Activated CD8-positive, alpha-beta T cell treated with anti-CD3 and anti-CD28 coated beads for 36 hours (primary cell): ENCODE measurements around the gene PGPEP1. TPM values are rescaled to one million over a fixed set of nuclear protein-coding genes. Genes with fewer than 3 reads are reported as not detected.
A peak's percentile ranks its signal among the peaks of the same experiment; 100 is the strongest.

Source experiments
- ATAC-seq: fragments of 200-7000 bp; cut with Tn5 transposase; one replicate; pipeline ENCODE4 v1.10.0; 2021; ENCODE audit warnings: mild to moderate bottlenecking, moderate library complexity
- CTCF ChIA-PET: fragments of 350-600 bp; sonication (Branson Sonifier 250); formaldehyde crosslinking; loops from one replicate; lab custom pipeline; 2021; ENCODE audit warnings: antibody characterized with exemption; lab: Charles Lee
- POLR2A ChIA-PET: fragments of 350-600 bp; sonication (Branson Sonifier 250); formaldehyde crosslinking; loops from one replicate; lab custom pipeline; 2021; ENCODE audit warnings: antibody characterized with exemption; lab: Charles Lee
- DNase-seq: peaks from one replicate; pipeline ENCODE4 v3.0.0-alpha.2; 2020
- H3K27ac Mint-ChIP-seq: one replicate; pipeline ENCODE4 v1.8.0; 2021; ENCODE audit warnings: mild to moderate bottlenecking, mixed read lengths
- H3K27me3 Mint-ChIP-seq: one replicate; pipeline ENCODE4 v1.8.0; 2021; ENCODE audit warnings: mixed read lengths
- H3K36me3 Mint-ChIP-seq: one replicate; pipeline ENCODE4 v1.8.0; 2021; ENCODE audit warnings: low read depth, mixed read lengths
- H3K4me1 Mint-ChIP-seq: one replicate; pipeline ENCODE4 v1.8.0; 2021; ENCODE audit warnings: low read depth, mixed read lengths
- H3K4me3 Mint-ChIP-seq: one replicate; pipeline ENCODE4 v1.8.0; 2021; ENCODE audit warnings: mild to moderate bottlenecking, moderate library complexity, mixed read lengths
- H3K9me3 Mint-ChIP-seq: one replicate; pipeline ENCODE4 v1.8.0; 2021; ENCODE audit warnings: mixed read lengths
- CTCF ChIP-seq: fragments of 200-600 bp; IDR thresholded peaks from one replicate; pipeline ENCODE4 v1.8.0; 2022; ENCODE audit warnings: antibody characterized with exemption, mild to moderate bottlenecking
- intact Hi-C: fragments of 100-400 bp; cut with micrococcal nuclease; formaldehyde crosslinking; loops from one replicate; pipeline ENCODE4 v1.10.0; 2022
- total RNA-seq, 2 experiments: library from RNA; stranded (reverse); gene quantifications; one replicate each; pipeline ENCODE4 v1.2.3, GENCODE V29; 2021

Gene PGPEP1
- total RNA-seq, 2 experiments from 2014 or later, result 21.7 to 23.9 TPM

DNA sequence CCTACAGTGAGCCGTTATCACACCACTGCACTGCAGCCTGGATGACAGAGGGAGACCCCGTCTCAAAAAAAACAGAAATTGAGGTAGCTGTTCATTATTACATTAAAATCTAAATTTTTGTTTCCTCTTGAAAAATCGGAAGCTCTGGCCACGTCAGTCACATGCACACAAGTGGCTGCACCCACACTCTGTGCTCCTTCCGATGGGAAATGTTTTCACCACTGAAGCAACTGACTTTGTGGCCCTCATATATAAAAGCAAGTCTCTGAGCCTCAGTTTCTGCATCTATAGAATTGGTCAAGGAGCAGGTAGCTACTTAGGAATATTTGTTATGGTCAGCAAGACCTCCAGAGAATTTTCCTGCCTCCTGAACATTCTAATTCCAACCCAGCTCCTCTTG is 52.5 kb downstream of the PGPEP1 start:
- ChIA-PET CTCF (interaction anchor here (0.6 to 0.9 kb wide), 4 partner anchors 17 to 443 kb away, joined by 3 to 4 read pairs (median 4); no protein-coding TSS in a partner anchor), POLR2A (interaction anchor here (1.7 kb wide), 1 partner anchor 23 kb away, joined by 4 read pairs; no protein-coding TSS in a partner anchor)
- H3K36me3 Mint-ChIP-seq, result no peaks in the 10 kb centered on the region
- H3K27me3 Mint-ChIP-seq, result peaks cover 16% of the 10 kb centered on the region
- ATAC-seq (no peak), DNase-seq (no peak)
- peaks cover 4% of the 10 kb centered on the region for H3K4me1 Mint-ChIP-seq
- intact Hi-C loops, result no loop called here
- no peak for TF ChIP-seq CTCF
- H3K4me3 Mint-ChIP-seq, result no peak overlapping the region
- no peak overlapping the region for H3K27ac Mint-ChIP-seq
- no peaks in the 10 kb centered on the region for H3K9me3 Mint-ChIP-seq

DNA sequence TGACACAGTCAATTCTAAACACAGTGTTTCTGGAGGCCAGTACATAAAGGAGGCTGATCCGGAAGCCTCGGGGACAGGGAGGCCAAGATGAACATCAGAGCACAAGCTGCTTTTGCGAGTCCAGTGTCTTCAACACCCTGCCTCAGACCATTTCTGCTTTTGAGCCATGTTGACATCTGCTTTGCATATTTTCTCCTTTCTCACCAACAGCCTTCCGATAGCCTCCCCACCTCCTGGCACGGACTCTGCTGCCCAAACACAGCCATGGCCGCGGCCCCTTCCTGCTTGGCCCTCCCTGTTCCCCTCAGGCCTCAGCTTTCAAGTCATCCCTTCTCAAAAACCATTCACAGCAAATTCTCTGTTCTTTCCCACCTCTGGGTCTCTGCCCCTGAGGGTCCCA is 53.4 kb downstream of the PGPEP1 start:
- CTCF ChIA-PET, result interaction anchor here (1.1 kb wide), 1 partner anchor 8 kb away, joined by 3 read pairs; the partner anchor contains the start of gene GDF15
- intact Hi-C loops, result no loop called here
- H3K9me3 Mint-ChIP-seq, result no peaks in the 10 kb centered on the region
- ATAC-seq, result no peak
- no peak for DNase-seq
- H3K27me3 Mint-ChIP-seq, result peaks cover 16% of the 10 kb centered on the region
- no peak overlapping the region for H3K4me3 Mint-ChIP-seq
- POLR2A ChIA-PET, result interaction anchor here (1.7 kb wide), 1 partner anchor 22 kb away, joined by 4 read pairs; no protein-coding TSS in a partner anchor
- no peaks in the 10 kb centered on the region for H3K36me3 Mint-ChIP-seq
- TF ChIP-seq CTCF, result no peak
- no peak overlapping the region for H3K27ac Mint-ChIP-seq
- no peaks in the 10 kb centered on the region for H3K4me1 Mint-ChIP-seq

DNA sequence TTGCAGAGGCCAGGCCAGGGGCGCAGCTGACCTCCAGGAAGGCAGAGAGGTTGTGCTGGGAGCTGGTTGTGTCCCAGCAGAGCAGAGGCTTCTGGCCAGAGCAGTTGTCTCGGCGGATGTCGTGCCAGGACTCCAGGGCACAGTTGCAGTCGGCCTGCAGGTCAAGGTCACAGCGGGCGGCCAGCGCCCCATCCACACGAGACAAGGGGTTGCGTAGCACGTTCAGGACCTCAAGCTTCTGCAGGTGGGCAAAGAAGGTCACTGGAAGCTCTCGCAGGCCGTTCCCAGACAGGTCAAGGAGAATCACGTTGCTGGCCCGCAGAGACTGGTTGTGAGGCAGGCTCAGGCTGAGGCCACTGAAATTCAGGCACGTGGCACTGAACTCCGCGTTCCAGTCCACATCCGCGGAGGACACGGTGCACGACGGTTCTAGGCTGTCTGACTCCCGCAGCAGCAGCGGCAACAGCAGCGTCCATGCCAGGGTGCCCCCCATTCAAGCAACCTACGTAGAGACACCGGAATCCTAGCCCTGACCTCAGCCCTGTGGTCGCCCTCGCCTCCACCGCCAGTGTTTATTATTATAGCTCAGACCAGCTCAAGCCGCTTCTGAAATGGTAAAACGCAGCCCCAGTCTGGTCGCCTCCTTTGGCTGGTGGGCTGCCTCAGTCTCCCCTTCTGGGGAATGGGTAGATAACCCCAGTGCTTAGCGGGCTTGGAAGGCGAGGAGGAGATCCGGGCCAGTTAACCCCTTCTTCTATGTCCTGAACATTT is 56.3 kb downstream of the PGPEP1 start:
- intact Hi-C loops, result no loop called here
- no peak overlapping the region for H3K27ac Mint-ChIP-seq
- ATAC-seq (no peak), DNase-seq (no peak)
- CTCF ChIA-PET, result interaction anchor here (2.8 kb wide), 1 partner anchor 8 kb away, joined by 17 read pairs; no protein-coding TSS in a partner anchor
- H3K9me3 Mint-ChIP-seq, result no peaks in the 10 kb centered on the region
- no peak overlapping the region for H3K4me3 Mint-ChIP-seq
- POLR2A ChIA-PET, result interaction anchor here (1.0 to 1.1 kb wide), 2 partner anchors 53 to 117 kb away, joined by 3 to 4 read pairs; no protein-coding TSS in a partner anchor
- no peaks in the 10 kb centered on the region for H3K36me3 Mint-ChIP-seq
- TF ChIP-seq CTCF, result no peak
- H3K27me3 Mint-ChIP-seq, result peaks cover 12% of the 10 kb centered on the region
- H3K4me1 Mint-ChIP-seq, result no peaks in the 10 kb centered on the region

GRCh38 chr19:18397242-18398202 is 57.1 kb downstream of the PGPEP1 start, which contains the start of gene LRRC25:
Gene LRRC25 (minus strand): TSS chr19:18397622. CDS start chr19:18396963, 659 bp downstream.
- Mint-ChIP-seq H3K9me3 (no peaks in the 10 kb centered on the region), H3K27ac (no peak within 1 kb of the TSS), H3K36me3 (no peaks in the 10 kb centered on the region), H3K4me1 (no peaks in the 10 kb centered on the region), H3K4me3 (no peak within 1 kb of the TSS), H3K27me3 (peaks cover 12% of the 10 kb centered on the region)
- DNase-seq (peak; percentile 37), ATAC-seq (peak; percentile 79)
- intact Hi-C loops, result no loop called here
- POLR2A ChIA-PET, result interaction anchor here (1.0 to 1.2 kb wide), 3 partner anchors 21 to 117 kb away, joined by 3 read pairs; no protein-coding TSS in a partner anchor
- CTCF ChIA-PET, result interaction anchor here (1.0 to 2.8 kb wide), 4 partner anchors 9 to 48 kb away, joined by 3 to 17 read pairs (median 4); partner anchors contain the start of gene SSBP4
- TF ChIP-seq CTCF, result no peak
